HepG2 (cell line): ENCODE data around the gene VAMP5. TPM values are rescaled to one million over a fixed set of nuclear protein-coding genes. Genes with fewer than 3 reads are reported as not detected.

Experiments used
- AHDC1 ChIP-seq: sonication (generic); formaldehyde crosslinking; IDR thresholded peaks from 2 replicates; pipeline ENCODE4 v1.5.1; 2020; ENCODE audit warnings: mild to moderate bottlenecking, missing genetic modification reagents, borderline replicate concordance
- HMG20A ChIP-seq: IDR thresholded peaks from 2 replicates; pipeline ENCODE4 v1.6.1; 2016; ENCODE audit warnings: borderline replicate concordance
- IKZF1 ChIP-seq: fragments of 450-650 bp; IDR thresholded peaks from 2 replicates; pipeline ENCODE4 v1.7.1; 2016
- KDM5B ChIP-seq: sonication (generic); formaldehyde crosslinking; IDR thresholded peaks from 2 replicates; pipeline ENCODE4 v1.4.0; 2020; ENCODE audit warnings: missing genetic modification reagents, mild to moderate bottlenecking, borderline replicate concordance
- MAZ ChIP-seq, 2 experiments: sonication (generic) in 1 of 2; formaldehyde crosslinking in 1 of 2; IDR thresholded peaks; 2 replicates each; pipeline versions ENCODE4 v1.5.0 to v1.6.1; 2012 to 2020; ENCODE audit warnings: low read depth in 2 of 2, mild to moderate bottlenecking in 2 of 2, borderline replicate concordance in 1 of 2, improper control_type of control experiment in 1 of 2, low read length in 1 of 2, missing genetic modification reagents in 1 of 2, moderate library complexity in 1 of 2
- MIER2 ChIP-seq: IDR thresholded peaks from 2 replicates; pipeline ENCODE4 v1.6.1; 2016; ENCODE audit warnings: missing biosample characterization, missing genetic modification reagents
- NBN ChIP-seq: fragments of 450-650 bp; conservative IDR thresholded peaks from 2 replicates; pipeline ENCODE4 v1.6.1; 2017
- POGZ ChIP-seq: sonication (generic); formaldehyde crosslinking; IDR thresholded peaks from 2 replicates; pipeline ENCODE4 v1.4.0; 2020; ENCODE audit warnings: mild to moderate bottlenecking, missing genetic modification reagents
- POLR2G ChIP-seq: fragments of 200-400 bp; formaldehyde crosslinking; IDR thresholded peaks from 2 replicates; pipeline ENCODE4 v1.6.1; 2018; ENCODE audit warnings: mild to moderate bottlenecking, low read depth, low read length, moderate library complexity
- PTBP1 ChIP-seq: fragments of 200-400 bp; formaldehyde crosslinking; IDR thresholded peaks from 2 replicates; pipeline ENCODE4 v1.6.1; 2018; ENCODE audit warnings: low read length, low read depth; ENCODE audit not compliant: poor library complexity, severe bottlenecking
- RAD51 ChIP-seq: fragments of 450-650 bp; IDR thresholded peaks from 2 replicates; pipeline ENCODE4 v1.6.1; 2016; ENCODE audit warnings: borderline replicate concordance
- RFX1 ChIP-seq: fragments of 450-650 bp; IDR thresholded peaks from 2 replicates; pipeline ENCODE4 v1.6.1; 2017
- SP140L ChIP-seq: sonication (generic); formaldehyde crosslinking; IDR thresholded peaks from 2 replicates; pipeline ENCODE4 v1.4.0; 2020; ENCODE audit warnings: missing genetic modification reagents, borderline replicate concordance
- TBL1XR1 ChIP-seq: fragments of 150-350 bp; IDR thresholded peaks from 2 replicates; pipeline ENCODE4 v1.6.1; 2014; ENCODE audit warnings: borderline replicate concordance, low read length; ENCODE audit not compliant: partially characterized antibody
- ZBTB26 ChIP-seq: IDR thresholded peaks from 2 replicates; pipeline ENCODE4 v1.6.1; 2016; ENCODE audit warnings: missing compliant biosample characterization, missing genetic modification reagents, borderline replicate concordance
- ZKSCAN5 ChIP-seq: sonication (generic); formaldehyde crosslinking; IDR thresholded peaks from 2 replicates; pipeline ENCODE4 v1.5.1; 2020; ENCODE audit warnings: mild to moderate bottlenecking, missing genetic modification reagents
- ZNF12 ChIP-seq: sonication (generic); formaldehyde crosslinking; IDR thresholded peaks from 2 replicates; pipeline ENCODE4 v1.5.0; 2020; ENCODE audit warnings: missing genetic modification reagents
- ZNF136 ChIP-seq: sonication (generic); formaldehyde crosslinking; IDR thresholded peaks from 2 replicates; pipeline ENCODE4 v1.8.1; 2022; ENCODE audit warnings: low read depth, mild to moderate bottlenecking, moderate library complexity, missing genetic modification reagents
- ZNF264 ChIP-seq: sonication (generic); formaldehyde crosslinking; IDR thresholded peaks from 2 replicates; pipeline ENCODE4 v1.4.0; 2020; ENCODE audit warnings: missing genetic modification reagents
- ZNF713 ChIP-seq: sonication (generic); formaldehyde crosslinking; IDR thresholded peaks from 2 replicates; pipeline ENCODE4 v1.4.0; 2020; ENCODE audit warnings: mild to moderate bottlenecking, missing genetic modification reagents
- ZSCAN9 ChIP-seq: IDR thresholded peaks from 2 replicates; pipeline ENCODE4 v1.6.1; 2016; ENCODE audit warnings: borderline replicate concordance
- polyA plus RNA-seq, 8 experiments: library from polyadenylated mRNA; depleted of rRNA in 3 of 8; stranded (reverse) in 7 of 8; unstranded in 1 of 8; fragments of >200 nt; fragmentation: Illumina TruSeq in 4 of 8; extraction: Trizol in 4 of 8; gene quantifications; 2 replicates each; pipeline versions ENCODE4 v1.2.1 to v1.2.3, GENCODE V29; 2011 to 2016; ENCODE audit warnings: low read depth in 4 of 8, missing spikeins in 1 of 8, mixed read lengths in 1 of 8; ENCODE audit not compliant: insufficient read depth in 1 of 8
- total RNA-seq, 5 experiments: library from RNA; depleted of rRNA; stranded (reverse); fragments of >200 nt; fragmentation: Illumina TruSeq; extraction: Trizol; gene quantifications; 2 replicates each; pipeline ENCODE4 v1.2.3, GENCODE V29; 2016; ENCODE audit warnings: low read depth in 1 of 5
- TF ChIP-seq, protein P1 (sequence below): IDR thresholded peaks from 2 replicates; pipeline ENCODE4 v1.6.1; 2016; ENCODE audit warnings: missing genetic modification reagents, missing compliant biosample characterization

Gene VAMP5
- total and polyA plus RNA-seq, 2 of the 13 experiments (the other 11 are each of a cell fraction or from before 2014, with no cell fraction given) = 7.2 to 56.7 TPM

GRCh38 chr2:85577386-85578242 lies 6.6 kb upstream of the VAMP5 start, which contains the start of gene VAMP8 (continued):
- TF ChIP-seq ZNF713 = no peak
- no peak for TF ChIP-seq ZNF264 (CRISPR knock-in tag)
- TF ChIP-seq POGZ (CRISPR knock-in tag) = peak; percentile 15; the same call in 1 of the 2 replicates
- no peak for TF ChIP-seq ZSCAN9 (CRISPR knock-in tag)
- TF ChIP-seq MIER2 (CRISPR knock-in tag) = no peak; the same call in 1 of the 2 replicates
- no peak for TF ChIP-seq TBL1XR1
- no peak for TF ChIP-seq PTBP1
- TF ChIP-seq MAZ (IDR thresholded peaks at IDR 0.05; ENCODE audit: borderline replicate concordance, low read depth, low read length) = 0 out of 2 replicates have a peak, but pooled peaks have one; percentile 18
- no peak for TF ChIP-seq MAZ (CRISPR knock-in tag; IDR thresholded peaks at IDR 0.05; ENCODE audit: low read depth)
- peak; percentile 54; the same call in 1 of the 2 replicates for TF ChIP-seq POLR2G
- TF ChIP-seq ZKSCAN5 = no peak
- no peak for TF ChIP-seq ZNF12
- TF ChIP-seq, protein P1, sequence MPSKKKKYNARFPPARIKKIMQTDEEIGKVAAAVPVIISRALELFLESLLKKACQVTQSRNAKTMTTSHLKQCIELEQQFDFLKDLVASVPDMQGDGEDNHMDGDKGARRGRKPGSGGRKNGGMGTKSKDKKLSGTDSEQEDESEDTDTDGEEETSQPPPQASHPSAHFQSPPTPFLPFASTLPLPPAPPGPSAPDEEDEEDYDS (CRISPR knock-in tag) = no peak
- no peak for TF ChIP-seq HMG20A (CRISPR knock-in tag)
- no peak for TF ChIP-seq ZNF136 (CRISPR knock-in tag)
- TF ChIP-seq KDM5B (CRISPR knock-in tag) = no peak; the same call in 1 of the 2 replicates
- TF ChIP-seq RAD51 = no peak
- TF ChIP-seq SP140L (CRISPR knock-in tag) = no peak
- TF ChIP-seq IKZF1 = no peak
- no peak for TF ChIP-seq AHDC1 (CRISPR knock-in tag)
- TF ChIP-seq ZBTB26 (CRISPR knock-in tag) = 0 out of 2 replicates have a peak, but pooled peaks have one; percentile 20
- no peak for TF ChIP-seq RFX1
- no peak for TF ChIP-seq NBN
